Suprapubic skin (tissue), 4 donors: Measurements from ENCODE around the gene NXPH3. TPM values are rescaled to one million over a fixed set of nuclear protein-coding genes. Genes with fewer than 3 reads are reported as not detected.
A peak's percentile ranks its signal among the peaks of the same experiment; 100 is the strongest.
"Not testable (repeated sequence)": the region's sequence is repeated elsewhere in the genome, so short reads cannot be mapped to it uniquely, and the experiment has no call there.

Source experiments
- DNase-seq, 2 donors: peaks; one replicate each; pipeline ENCODE4 v3.0.0-alpha.2; 2019; ENCODE audit warnings: low spot score in 2 of 2
- H3K27ac ChIP-seq: fragments of 200-600 bp; sonication (generic); one replicate; pipeline ENCODE4 v1.5.1; 2019
- H3K27me3 ChIP-seq: fragments of 200-600 bp; sonication (generic); one replicate; pipeline ENCODE4 v1.5.1; 2019
- H3K36me3 ChIP-seq: fragments of 200-600 bp; sonication (generic); one replicate; pipeline ENCODE4 v1.5.1; 2019
- H3K4me1 ChIP-seq: fragments of 200-600 bp; sonication (generic); one replicate; pipeline ENCODE4 v1.5.1; 2019
- H3K4me3 ChIP-seq: fragments of 200-600 bp; sonication (generic); one replicate; pipeline ENCODE4 v1.5.1; 2019; ENCODE audit warnings: mild to moderate bottlenecking
- H3K9me3 ChIP-seq: fragments of 200-600 bp; sonication (generic); one replicate; pipeline ENCODE4 v1.5.1; 2019
- EP300 ChIP-seq: sonication (generic); formaldehyde crosslinking; IDR thresholded peaks from one replicate; pipeline ENCODE4 v1.6.1; 2017; ENCODE audit warnings: antibody characterized with exemption
- POLR2A ChIP-seq, 2 donors: fragments of 450-650 bp; IDR thresholded peaks; one replicate each; pipeline ENCODE4 v1.6.1; 2017; ENCODE audit warnings: antibody characterized with exemption in 2 of 2, mild to moderate bottlenecking in 2 of 2, moderate library complexity in 2 of 2
- POLR2AphosphoS5 ChIP-seq, 3 donors: sonication (generic); formaldehyde crosslinking; IDR thresholded peaks; one replicate each; pipeline ENCODE4 v1.6.1; 2017; ENCODE audit warnings: antibody characterized with exemption in 3 of 3
- WGBS: methylation state at CpG from one replicate; pipeline ENCODE4 v1.1.5; 2018; 5-methylcytosine and 5-hydroxymethylcytosine counted together
- total RNA-seq, 4 donors: library from RNA; depleted of rRNA; stranded (reverse); fragments of >200 nt; gene quantifications; one replicate each; pipeline ENCODE4 v1.1.0, GENCODE V29; 2016
- TF ChIP-seq, protein P1 (sequence below), 2 donors: fragments of 200-600 bp in 1 of 2; fragments of 450-650 bp in 1 of 2; sonication (generic) in 1 of 2; IDR thresholded peaks; one replicate each; pipeline ENCODE4 v1.5.1; 2016 to 2019; ENCODE audit warnings: antibody characterized with exemption in 2 of 2, mild to moderate bottlenecking in 1 of 2, moderate library complexity in 1 of 2

The NXPH3 gene
- total RNA-seq, 4 donors from 2014 or later, result 1.3 to 5.0 (median 1.5) TPM

GRCh38 chr17:49567104-49567521, 8.6 kb upstream of the NXPH3 start:
- no peak for TF ChIP-seq POLR2AphosphoS5 (IDR thresholded peaks at IDR 0.05)
- TF ChIP-seq, protein P1, sequence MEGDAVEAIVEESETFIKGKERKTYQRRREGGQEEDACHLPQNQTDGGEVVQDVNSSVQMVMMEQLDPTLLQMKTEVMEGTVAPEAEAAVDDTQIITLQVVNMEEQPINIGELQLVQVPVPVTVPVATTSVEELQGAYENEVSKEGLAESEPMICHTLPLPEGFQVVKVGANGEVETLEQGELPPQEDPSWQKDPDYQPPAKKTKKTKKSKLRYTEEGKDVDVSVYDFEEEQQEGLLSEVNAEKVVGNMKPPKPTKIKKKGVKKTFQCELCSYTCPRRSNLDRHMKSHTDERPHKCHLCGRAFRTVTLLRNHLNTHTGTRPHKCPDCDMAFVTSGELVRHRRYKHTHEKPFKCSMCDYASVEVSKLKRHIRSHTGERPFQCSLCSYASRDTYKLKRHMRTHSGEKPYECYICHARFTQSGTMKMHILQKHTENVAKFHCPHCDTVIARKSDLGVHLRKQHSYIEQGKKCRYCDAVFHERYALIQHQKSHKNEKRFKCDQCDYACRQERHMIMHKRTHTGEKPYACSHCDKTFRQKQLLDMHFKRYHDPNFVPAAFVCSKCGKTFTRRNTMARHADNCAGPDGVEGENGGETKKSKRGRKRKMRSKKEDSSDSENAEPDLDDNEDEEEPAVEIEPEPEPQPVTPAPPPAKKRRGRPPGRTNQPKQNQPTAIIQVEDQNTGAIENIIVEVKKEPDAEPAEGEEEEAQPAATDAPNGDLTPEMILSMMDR (IDR thresholded peaks at IDR 0.05), result no peak
- TF ChIP-seq EP300, result no peak
- no peak for TF ChIP-seq POLR2A (IDR thresholded peaks at IDR 0.05)
- Histone ChIP-seq H3K27ac (peak overlapping the region; percentile 42), H3K4me3 (no peak overlapping the region), H3K9me3 (no peaks in the 10 kb centered on the region), H3K27me3 (no peaks in the 10 kb centered on the region), H3K36me3 (no peaks in the 10 kb centered on the region), H3K4me1 (peaks cover 39% of the 10 kb centered on the region)
- WGBS, result 84% methylated on average over 7 of the region's 9 CpGs
- no peak for DNase-seq

DNA sequence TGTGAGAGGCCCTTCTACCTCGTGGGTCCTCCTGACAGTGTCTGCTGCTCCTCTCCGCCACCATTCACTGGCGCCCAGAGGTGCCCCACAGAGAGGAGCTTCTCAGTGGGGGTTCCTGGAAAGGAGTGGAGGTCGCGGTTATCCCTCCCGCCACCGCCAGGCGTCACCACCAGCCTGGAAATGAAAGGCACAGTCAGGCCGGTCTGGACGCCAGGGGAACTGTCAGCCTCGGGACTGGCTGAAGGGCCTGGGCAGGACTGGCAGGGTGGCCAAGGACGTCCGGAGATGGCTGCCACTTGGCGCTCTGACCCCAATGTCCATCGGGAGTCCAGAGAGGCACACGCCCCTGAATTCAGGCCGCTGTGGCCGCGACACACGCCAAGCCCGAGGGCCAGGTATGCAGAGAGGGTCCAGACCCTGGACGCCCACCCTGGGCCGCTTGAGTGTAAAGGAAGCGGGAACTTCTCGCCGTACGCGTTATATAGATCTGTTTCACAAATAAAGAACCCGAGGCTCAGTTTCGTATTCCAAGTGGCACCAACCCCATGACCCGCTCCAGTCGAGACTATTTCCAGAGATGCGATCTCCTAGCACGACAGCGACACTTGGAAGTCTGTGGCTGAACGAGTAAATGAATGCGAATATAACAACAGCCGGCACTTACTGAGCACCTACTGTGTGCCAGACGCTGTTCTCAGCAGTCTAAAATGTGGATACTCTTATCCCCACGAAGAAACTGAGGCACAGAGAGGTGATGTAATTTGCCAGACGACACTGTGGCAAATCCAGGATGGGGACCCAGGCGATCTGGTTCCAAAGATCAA, 7.6 kb upstream of the NXPH3 start:
- peak; percentile 93 for DNase-seq
- Histone ChIP-seq H3K36me3 (no peaks in the 10 kb centered on the region), H3K27me3 (no peaks in the 10 kb centered on the region), H3K4me1 (peaks cover 39% of the 10 kb centered on the region), H3K4me3 (peak overlapping the region; percentile 46), H3K9me3 (no peaks in the 10 kb centered on the region), H3K27ac (no peak overlapping the region)
- TF ChIP-seq EP300 (no peak), POLR2A (IDR thresholded peaks at IDR 0.05) (no peak), POLR2AphosphoS5 (IDR thresholded peaks at IDR 0.05) (no peak)
- TF ChIP-seq, protein P1 (IDR thresholded peaks at IDR 0.05), result peak; percentile 89 to 95
- WGBS, result 23% methylated on average over 15 of the region's 42 CpGs

- not testable (repeated sequence) for H3K27me3 ChIP-seq, H3K4me3 ChIP-seq, H3K36me3 ChIP-seq, DNase-seq, H3K27ac ChIP-seq, H3K9me3 ChIP-seq
- peaks cover 39% of the 10 kb centered on the region for H3K4me1 ChIP-seq
- 74% methylated on average over 7 of the region's 7 CpGs for WGBS
Measured at GRCh38 chr17:49568695-49569047, 7.0 kb upstream of the NXPH3 start.

- Histone ChIP-seq H3K27ac (no peak overlapping the region), H3K27me3 (no peaks in the 10 kb centered on the region), H3K4me1 (peaks cover 57% of the 10 kb centered on the region), H3K36me3 (no peaks in the 10 kb centered on the region), H3K4me3 (no peak overlapping the region), H3K9me3 (no peaks in the 10 kb centered on the region)
- TF ChIP-seq POLR2A (IDR thresholded peaks at IDR 0.05) (no peak), POLR2AphosphoS5 (IDR thresholded peaks at IDR 0.05) (no peak), EP300 (no peak)
- TF ChIP-seq, protein P1 (IDR thresholded peaks at IDR 0.05), result no peak
- no peak for DNase-seq
- WGBS, result 43% methylated on average over 4 of the region's 11 CpGs
Measured at GRCh38 chr17:49570540-49571242, 5.0 kb upstream of the NXPH3 start.

- Histone ChIP-seq H3K27ac (no peak overlapping the region), H3K4me3 (no peak overlapping the region), H3K4me1 (peaks cover 57% of the 10 kb centered on the region), H3K36me3 (no peaks in the 10 kb centered on the region), H3K27me3 (peaks cover under 1% of the 10 kb centered on the region), H3K9me3 (no peaks in the 10 kb centered on the region)
- no peak for TF ChIP-seq POLR2A (IDR thresholded peaks at IDR 0.05)
- no peak for TF ChIP-seq EP300
- TF ChIP-seq, protein P1 (IDR thresholded peaks at IDR 0.05), result no peak
- no peak for TF ChIP-seq POLR2AphosphoS5 (IDR thresholded peaks at IDR 0.05)
- DNase-seq, result no peak
- 62% methylated on average over 6 of the region's 6 CpGs for WGBS
Measured at GRCh38 chr17:49571283-49571682, 4.4 kb upstream of the NXPH3 start.
